ENCODE measurements around the gene TTC3.
"Not testable (repeated sequence)": the region's sequence is repeated elsewhere in the genome, so short reads cannot be mapped to it uniquely, and the experiment has no call there.

TTC3 gene, protein sequence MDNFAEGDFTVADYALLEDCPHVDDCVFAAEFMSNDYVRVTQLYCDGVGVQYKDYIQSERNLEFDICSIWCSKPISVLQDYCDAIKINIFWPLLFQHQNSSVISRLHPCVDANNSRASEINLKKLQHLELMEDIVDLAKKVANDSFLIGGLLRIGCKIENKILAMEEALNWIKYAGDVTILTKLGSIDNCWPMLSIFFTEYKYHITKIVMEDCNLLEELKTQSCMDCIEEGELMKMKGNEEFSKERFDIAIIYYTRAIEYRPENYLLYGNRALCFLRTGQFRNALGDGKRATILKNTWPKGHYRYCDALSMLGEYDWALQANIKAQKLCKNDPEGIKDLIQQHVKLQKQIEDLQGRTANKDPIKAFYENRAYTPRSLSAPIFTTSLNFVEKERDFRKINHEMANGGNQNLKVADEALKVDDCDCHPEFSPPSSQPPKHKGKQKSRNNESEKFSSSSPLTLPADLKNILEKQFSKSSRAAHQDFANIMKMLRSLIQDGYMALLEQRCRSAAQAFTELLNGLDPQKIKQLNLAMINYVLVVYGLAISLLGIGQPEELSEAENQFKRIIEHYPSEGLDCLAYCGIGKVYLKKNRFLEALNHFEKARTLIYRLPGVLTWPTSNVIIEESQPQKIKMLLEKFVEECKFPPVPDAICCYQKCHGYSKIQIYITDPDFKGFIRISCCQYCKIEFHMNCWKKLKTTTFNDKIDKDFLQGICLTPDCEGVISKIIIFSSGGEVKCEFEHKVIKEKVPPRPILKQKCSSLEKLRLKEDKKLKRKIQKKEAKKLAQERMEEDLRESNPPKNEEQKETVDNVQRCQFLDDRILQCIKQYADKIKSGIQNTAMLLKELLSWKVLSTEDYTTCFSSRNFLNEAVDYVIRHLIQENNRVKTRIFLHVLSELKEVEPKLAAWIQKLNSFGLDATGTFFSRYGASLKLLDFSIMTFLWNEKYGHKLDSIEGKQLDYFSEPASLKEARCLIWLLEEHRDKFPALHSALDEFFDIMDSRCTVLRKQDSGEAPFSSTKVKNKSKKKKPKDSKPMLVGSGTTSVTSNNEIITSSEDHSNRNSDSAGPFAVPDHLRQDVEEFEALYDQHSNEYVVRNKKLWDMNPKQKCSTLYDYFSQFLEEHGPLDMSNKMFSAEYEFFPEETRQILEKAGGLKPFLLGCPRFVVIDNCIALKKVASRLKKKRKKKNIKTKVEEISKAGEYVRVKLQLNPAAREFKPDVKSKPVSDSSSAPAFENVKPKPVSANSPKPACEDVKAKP (N-terminal part only)

DNA sequence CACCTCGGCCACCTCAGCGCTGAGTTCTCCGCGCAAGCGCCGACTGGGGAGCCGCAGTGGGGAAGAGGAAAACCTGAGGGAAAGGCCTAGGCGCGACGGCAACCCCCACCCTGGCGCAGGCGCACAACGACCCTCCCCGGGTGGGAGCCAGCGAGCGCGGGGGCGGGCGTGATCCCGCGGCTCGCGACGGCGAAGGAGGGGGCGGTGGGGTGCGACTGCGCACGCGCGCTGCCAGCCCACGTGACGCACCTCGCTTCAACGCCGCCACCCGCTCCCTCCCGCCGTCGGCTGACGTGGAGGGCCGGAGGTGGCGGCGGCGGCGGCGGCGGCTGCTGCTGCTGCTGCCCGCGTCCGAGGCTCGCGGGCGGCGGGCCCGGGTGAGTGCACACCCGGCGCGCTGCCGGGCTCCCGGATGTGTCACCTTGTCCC lies at the start of gene TTC3, which contains the start of gene PIGP:
TTC3 (plus strand) TSS at position 267 of the 429 bp plus-strand sequence. CDS start 14,004 bp downstream, outside the sequence.
PIGP (minus strand) TSS at position 84 of the 429 bp plus-strand sequence. CDS start 556 bp downstream, outside the sequence.
- peak; percentile 96 for DNase-seq (ENCODE audit: low spot score)

DNA sequence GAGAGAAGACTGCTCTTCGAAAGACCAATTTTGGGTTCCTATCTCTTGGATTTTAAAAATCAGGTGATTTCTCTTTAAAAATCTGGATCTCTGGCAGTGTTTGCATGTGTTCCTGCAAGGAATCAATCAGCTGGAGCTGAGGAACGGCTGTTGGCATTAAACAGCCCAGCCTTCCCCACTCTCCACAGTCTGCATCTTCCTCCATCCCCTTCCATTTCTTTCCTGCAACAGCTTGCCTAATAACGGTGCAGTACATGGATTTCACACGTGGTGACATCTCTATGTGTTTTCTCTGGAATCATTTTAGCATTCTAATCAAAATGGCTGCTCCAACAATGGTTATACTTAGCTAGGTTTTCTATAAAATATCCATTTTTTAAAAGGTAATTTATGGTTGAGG lies 46.6 kb upstream of the TTC3 start:
- no peak for DNase-seq (ENCODE audit: low spot score)

- no peak for DNase-seq (ENCODE audit: low spot score)
These were observed 44.5 kb upstream of the TTC3 start for GRCh38 chr21:37028570-37028969.

DNA sequence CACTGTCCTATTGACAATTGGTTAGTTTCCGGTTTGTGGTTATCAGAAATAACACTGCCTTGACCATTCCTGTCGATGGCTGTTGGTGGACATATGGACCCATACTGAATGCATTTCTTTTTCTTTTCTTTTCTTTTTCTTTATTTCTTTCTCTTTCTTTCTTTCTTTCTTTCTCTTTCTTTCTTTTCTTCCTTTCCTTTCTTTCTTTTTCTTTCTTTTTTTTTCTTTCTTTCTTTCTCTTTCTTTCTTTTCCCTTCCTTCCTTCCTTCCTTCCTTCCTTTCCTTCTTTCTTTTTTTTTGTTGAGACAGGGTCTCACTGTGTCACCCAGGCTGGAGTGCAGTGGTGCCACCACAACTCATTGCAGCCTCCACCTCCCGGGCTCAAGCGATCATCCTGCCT lies 42.2 kb upstream of the TTC3 start:
- no peak for DNase-seq (ENCODE audit: low spot score)

GRCh38 chr21:37032293-37032692 lies 40.8 kb upstream of the TTC3 start:
- no peak for DNase-seq (ENCODE audit: low spot score)

GRCh38 chr21:37032877-37033471 lies 40.1 kb upstream of the TTC3 start:
- peak; percentile 71 for DNase-seq (ENCODE audit: low spot score)

DNA sequence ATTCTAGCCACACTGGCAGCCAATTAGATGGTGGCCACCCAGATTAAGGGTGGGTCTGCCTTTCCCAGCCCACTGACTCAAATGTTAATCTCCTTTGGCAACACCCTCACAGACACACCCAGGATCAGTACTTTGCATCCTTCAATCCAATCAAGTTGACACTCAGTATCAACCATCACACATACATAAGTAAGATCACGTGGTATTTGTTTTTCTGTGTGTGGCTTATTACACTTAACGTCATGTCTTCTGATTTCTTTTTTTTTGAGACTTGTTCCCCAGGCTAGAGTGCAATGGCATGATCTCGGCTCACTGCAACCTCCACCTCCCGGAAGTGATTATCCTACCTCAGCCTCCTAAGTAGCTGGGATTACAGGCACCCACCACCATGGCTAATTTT lies 38.7 kb upstream of the TTC3 start:
- not testable (repeated sequence) for DNase-seq (ENCODE audit: low spot score)

GRCh38 chr21:37036177-37036576 lies 36.9 kb upstream of the TTC3 start:
- DNase-seq (ENCODE audit: low spot score): no peak

DNA sequence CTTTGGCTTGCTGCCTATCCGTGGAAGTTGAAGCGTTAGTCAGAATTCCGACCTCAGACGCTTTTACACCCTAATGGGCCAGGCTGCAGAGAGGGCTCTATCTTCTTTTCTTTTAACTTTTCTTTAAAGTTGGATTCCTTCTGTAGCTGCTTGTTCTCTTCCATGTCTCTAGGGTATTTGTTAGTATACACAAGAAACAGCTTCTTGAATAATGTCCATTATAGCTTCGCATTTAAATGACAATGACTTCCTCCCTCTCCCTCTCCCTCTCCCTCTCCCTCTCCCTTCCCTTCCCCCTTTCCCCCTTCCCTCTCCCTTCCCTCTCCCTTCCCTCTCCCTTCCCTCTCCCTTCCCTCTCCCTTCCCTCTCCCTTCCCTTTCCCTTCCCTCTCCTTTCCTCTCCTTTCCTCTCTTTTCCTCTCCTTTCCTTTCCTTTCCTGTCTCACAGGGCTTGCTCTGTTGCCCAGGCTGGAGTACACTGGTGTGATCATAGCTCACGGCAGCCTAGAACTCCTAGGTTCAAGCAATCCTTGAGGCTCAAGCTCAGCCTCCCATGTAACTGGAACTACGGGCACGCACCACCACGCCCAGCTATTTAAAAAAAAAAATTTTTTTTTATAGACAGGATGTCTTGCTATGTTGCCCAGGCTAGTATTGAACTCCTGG lies 33.5 kb upstream of the TTC3 start:
- DNase-seq (ENCODE audit: low spot score): no peak

DNA sequence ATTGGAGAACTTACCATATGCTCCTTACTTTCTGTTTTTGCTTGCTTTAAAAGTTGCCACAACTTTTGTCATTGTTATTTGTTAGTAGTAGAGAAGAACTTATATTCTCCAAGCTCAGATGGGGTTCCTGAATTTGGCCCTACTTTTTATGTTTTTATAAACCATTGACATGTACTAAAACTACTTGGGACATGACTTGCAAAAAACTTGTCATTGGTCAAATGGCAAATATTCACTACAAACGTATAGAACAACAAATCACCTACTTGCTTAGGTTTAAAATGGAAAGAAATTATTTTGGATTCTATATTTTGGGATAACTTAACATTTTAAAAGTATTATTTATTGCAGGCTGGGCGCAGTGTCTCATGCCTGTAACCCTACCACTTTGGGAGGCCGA lies 32.8 kb upstream of the TTC3 start:
- DNase-seq (ENCODE audit: low spot score): no peak

DNA sequence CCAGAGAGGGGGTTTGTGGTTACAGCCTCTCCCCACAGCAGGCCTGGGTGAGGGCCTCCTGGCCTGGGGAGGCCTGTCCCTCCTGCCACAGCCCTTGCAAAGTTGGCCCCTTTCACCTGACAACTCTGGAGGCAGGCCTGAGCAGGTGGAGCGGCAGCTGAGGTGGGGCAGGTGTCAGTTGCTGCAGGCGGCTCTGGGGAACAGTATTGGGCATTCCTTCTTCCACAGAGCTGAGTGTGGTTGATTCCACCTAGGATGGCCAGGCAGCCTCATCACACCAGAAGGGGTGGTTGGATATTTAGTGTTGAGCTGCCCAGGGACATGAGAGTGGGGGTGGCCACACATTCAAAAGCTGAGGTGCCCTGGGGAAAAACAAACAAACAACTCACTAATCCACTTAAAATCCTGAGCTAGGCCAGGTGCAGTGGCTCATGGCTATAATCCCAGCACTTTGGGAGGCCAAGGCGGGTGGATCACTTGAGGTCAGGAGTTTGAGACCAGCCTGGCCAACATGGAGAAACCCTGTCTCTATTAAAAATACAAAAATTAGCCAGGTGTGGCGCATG lies 31.3 kb upstream of the TTC3 start:
- no peak for DNase-seq (ENCODE audit: low spot score)

GRCh38 chr21:37043818-37044217 lies 29.2 kb upstream of the TTC3 start:
- no peak for DNase-seq (ENCODE audit: low spot score)

DNA sequence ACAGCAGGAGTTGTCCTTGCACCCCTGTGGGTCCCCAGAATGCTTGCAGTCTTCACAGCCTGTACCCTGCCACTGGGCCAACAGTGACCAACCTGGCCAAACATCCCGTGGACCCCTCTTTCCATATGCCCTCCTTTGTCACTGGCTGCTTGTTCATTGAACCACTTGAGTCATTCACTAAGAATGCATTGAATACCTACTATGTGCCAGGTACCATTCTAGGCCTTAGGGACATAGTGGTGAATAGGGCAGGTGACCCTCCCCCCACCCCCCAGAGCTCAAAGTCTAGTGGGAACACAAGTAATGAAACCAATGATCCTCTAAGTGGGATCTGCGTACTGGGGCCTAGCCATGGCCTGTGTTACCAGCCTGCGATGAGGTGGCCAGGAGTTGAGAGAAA lies 28.4 kb upstream of the TTC3 start:
- DNase-seq (ENCODE audit: low spot score): no peak

GRCh38 chr21:37045149-37045548 lies 27.9 kb upstream of the TTC3 start:
- DNase-seq (ENCODE audit: low spot score): no peak

GRCh38 chr21:37045556-37045955 lies 27.5 kb upstream of the TTC3 start:
- no peak for DNase-seq (ENCODE audit: low spot score)

- DNase-seq (ENCODE audit: low spot score): peak; percentile 81
These were observed 26.0 kb upstream of the TTC3 start for GRCh38 chr21:37047079-37047478.

DNA sequence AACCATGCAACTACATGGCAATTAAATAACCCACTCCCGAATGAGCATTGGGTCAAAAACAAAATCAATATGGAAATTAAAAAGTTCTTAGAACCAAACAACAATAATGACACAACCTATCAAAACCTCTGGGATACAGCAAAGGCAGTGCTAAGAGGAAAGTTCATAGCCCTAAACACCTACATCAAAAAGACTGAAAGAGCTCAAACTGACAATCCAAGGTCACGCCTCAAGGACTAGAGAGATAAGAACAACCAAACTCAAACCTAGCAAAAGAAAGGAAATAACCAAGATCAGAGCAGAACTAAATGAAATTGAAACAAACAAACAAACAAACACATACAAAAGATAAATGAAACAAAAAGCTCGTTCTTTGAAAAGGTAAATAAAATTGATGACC lies 23.3 kb upstream of the TTC3 start:
- not testable (repeated sequence) for DNase-seq (ENCODE audit: low spot score)

GRCh38 chr21:37055271-37055855 lies 17.7 kb upstream of the TTC3 start:
- no peak for DNase-seq (ENCODE audit: low spot score)

GRCh38 chr21:37057614-37058013 lies 15.4 kb upstream of the TTC3 start:
- DNase-seq (ENCODE audit: low spot score): no peak

DNA sequence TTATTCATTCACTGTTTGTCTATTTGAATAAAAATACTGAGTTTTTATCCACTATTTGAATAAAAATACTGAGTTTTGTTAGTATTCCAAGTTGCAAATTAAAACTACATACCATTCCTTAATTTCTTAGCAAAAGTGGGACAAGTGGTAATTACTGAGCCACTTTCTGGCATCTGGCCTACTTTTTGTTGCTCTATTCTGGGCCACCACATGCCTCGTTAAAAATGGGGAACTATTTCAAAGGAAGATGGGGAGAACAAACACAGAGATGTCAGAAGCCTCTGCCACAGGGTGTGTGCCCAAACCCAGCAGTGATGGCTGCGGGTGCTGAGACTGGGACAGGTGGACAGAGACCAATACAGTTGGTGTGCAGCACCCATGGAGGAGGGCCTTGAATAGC lies 14.8 kb upstream of the TTC3 start:
- no peak for DNase-seq (ENCODE audit: low spot score)
